Right cardiac atrium (tissue), 5 donors: ENCODE data around the gene SLC13A4. TPM values are rescaled to one million over a fixed set of nuclear protein-coding genes. Genes with fewer than 3 reads are reported as not detected.
"Not testable (repeated sequence)": the region's sequence is repeated elsewhere in the genome, so short reads cannot be mapped to it uniquely, and the experiment has no call there.

ENCODE experiments used
- ATAC-seq, 2 donors: fragments of 200-7000 bp; cut with Tn5 transposase; one replicate each; pipeline versions ENCODE4 v1.8.0 to v1.9.1; 2020; ENCODE audit warnings: moderate library complexity in 2 of 2, mild to moderate bottlenecking in 1 of 2
- DNase-seq, 3 donors: peaks; one replicate each; pipeline ENCODE4 v3.0.0-alpha.2; 2020
- H3K27ac ChIP-seq: one replicate; pipeline ENCODE4 v1.5.1; 2013; ENCODE audit warnings: mild to moderate bottlenecking, low read length, control low read depth, moderate library complexity
- H3K27me3 ChIP-seq: one replicate; pipeline ENCODE4 v1.6.1; 2013; ENCODE audit not compliant: control insufficient read depth, insufficient read depth
- H3K4me1 ChIP-seq: one replicate; pipeline ENCODE4 v1.6.1; 2013; ENCODE audit warnings: low read length; ENCODE audit not compliant: control insufficient read depth, insufficient read depth
- H3K4me3 ChIP-seq: one replicate; pipeline ENCODE4 v1.5.1; 2013; ENCODE audit warnings: low read length, control low read depth
- H3K9me3 ChIP-seq: one replicate; pipeline ENCODE4 v1.6.1; 2013; ENCODE audit warnings: low read length; ENCODE audit not compliant: control insufficient read depth
- WGBS: extraction: QIAGEN DNeasy Blood & Tissue Kit; methylation state at CpG from one replicate; pipeline ENCODE4 v1.1.7; 2013; 5-methylcytosine and 5-hydroxymethylcytosine counted together
- intact Hi-C, 4 donors: fragments of 100-400 bp; cut with DNase I; formaldehyde crosslinking; loops; one replicate each; pipeline versions ENCODE4 v1.11.0 to v1.14.0; 2022 to 2023
- polyA plus RNA-seq: library from polyadenylated mRNA; stranded (reverse); fragments of 200-250 nt; gene quantifications from one replicate; pipeline ENCODE4 v1.2.3, GENCODE V29; 2013
- total RNA-seq, 4 donors: library from RNA; stranded (reverse); fragmentation: NEBNext Ultra II Directional; extraction: Animal tissue kit (Norgen Biotek cat#: 25700); gene quantifications; one replicate each; pipeline ENCODE4 v1.2.1, GENCODE V29; 2021
- donor health status: healthy with polysubstance abuse.
- donor health status: DM: no; HTN: yes; CAD: no.
- donor health status: DM: no; HTN: no; CAD: no.
- donor health status: DM: no; HTN: yes; CAD: no; lungs with severe emphysema.
- donor health status: DM: yes; HTN: yes; CAD: no.

The SLC13A4 gene
- total and polyA plus RNA-seq, 5 donors, result 0.16 to 0.41 (median 0.23) TPM; not detected in 2

- Histone ChIP-seq H3K9me3 (no peaks in the 10 kb centered on the region), H3K27me3 (no peaks in the 10 kb centered on the region), H3K4me1 (peaks cover 4% of the 10 kb centered on the region), H3K27ac (no peak overlapping the region), H3K4me3 (no peak overlapping the region)
- DNase-seq (no peak), ATAC-seq (no peak)
- intact Hi-C loops, result loop anchor here (5.0 to 10.0 kb wide), 5 partner anchors 75 to 335 kb away; partner anchors contain the start of genes FAM180A (in 1 of the 4) and MTPN (in 1 of the 4)
- 61% methylated on average over 1 of the region's 1 CpG for WGBS
Observed at GRCh38 chr7:135669774-135670173, 58.2 kb downstream of the SLC13A4 start.

GRCh38 chr7:135668852-135669395 lies 59.1 kb downstream of the SLC13A4 start:
- not testable (repeated sequence) for DNase-seq, H3K27ac ChIP-seq

GRCh38 chr7:135667626-135668025 lies 60.4 kb downstream of the SLC13A4 start:
- not testable (repeated sequence) for H3K9me3 ChIP-seq, H3K27me3 ChIP-seq, H3K27ac ChIP-seq, ATAC-seq, H3K4me1 ChIP-seq, H3K4me3 ChIP-seq, DNase-seq
- intact Hi-C loops, result loop anchor here in 1 of 4 donors (10.0 kb wide), 2 partner anchors 307 to 337 kb away; partner anchors contain the start of gene MTPN
- 97% methylated on average over 1 of the region's 1 CpG for WGBS

More at GRCh38 chr7:135668852-135669395, 59.1 kb downstream of the SLC13A4 start:
- 63% methylated on average over 6 of the region's 6 CpGs for WGBS
- H3K4me1 ChIP-seq, H3K9me3 ChIP-seq, ATAC-seq, H3K4me3 ChIP-seq, H3K27me3 ChIP-seq: not testable (repeated sequence)
- intact Hi-C loops, result loop anchor here in 1 of 4 donors (10.0 kb wide), 2 partner anchors 306 to 336 kb away; partner anchors contain the start of gene MTPN

GRCh38 chr7:135666846-135667245 lies 61.1 kb downstream of the SLC13A4 start:
- ATAC-seq, result no peak
- no peak overlapping the region for H3K27ac ChIP-seq
- peaks cover 3% of the 10 kb centered on the region for H3K4me1 ChIP-seq
- intact Hi-C loops, result loop anchor here in 1 of 4 donors (10.0 kb wide), 2 partner anchors 308 to 338 kb away; partner anchors contain the start of gene MTPN
- H3K9me3 ChIP-seq, result no peaks in the 10 kb centered on the region
- WGBS, result 69% methylated on average over 6 of the region's 6 CpGs
- H3K4me3 ChIP-seq, result no peak overlapping the region
- DNase-seq, result no peak
- H3K27me3 ChIP-seq, result no peaks in the 10 kb centered on the region

- WGBS, result 86% methylated on average over 11 of the region's 11 CpGs
- Histone ChIP-seq H3K27me3 (no peaks in the 10 kb centered on the region), H3K4me3 (no peak overlapping the region), H3K9me3 (no peaks in the 10 kb centered on the region), H3K27ac (no peak overlapping the region), H3K4me1 (peaks cover 3% of the 10 kb centered on the region)
- DNase-seq, result no peak
- no peak for ATAC-seq
- intact Hi-C loops, result loop anchor here in 1 of 4 donors (10.0 kb wide), 2 partner anchors 309 to 339 kb away; partner anchors contain the start of gene MTPN
Observed at GRCh38 chr7:135666156-135666555, 61.8 kb downstream of the SLC13A4 start.

GRCh38 chr7:135665042-135665441 lies 62.9 kb downstream of the SLC13A4 start:
- ATAC-seq, result no peak
- 51% methylated on average over 3 of the region's 3 CpGs for WGBS
- DNase-seq, result no peak
- Histone ChIP-seq H3K27me3 (no peaks in the 10 kb centered on the region), H3K4me3 (no peak overlapping the region), H3K9me3 (no peaks in the 10 kb centered on the region), H3K4me1 (peaks cover 3% of the 10 kb centered on the region), H3K27ac (no peak overlapping the region)
- intact Hi-C loops, result loop anchor here in 1 of 4 donors (10.0 kb wide), 2 partner anchors 310 to 340 kb away; partner anchors contain the start of gene MTPN

- Histone ChIP-seq H3K27me3 (no peaks in the 10 kb centered on the region), H3K9me3 (no peaks in the 10 kb centered on the region), H3K4me3 (no peak overlapping the region), H3K4me1 (peaks cover 3% of the 10 kb centered on the region), H3K27ac (no peak overlapping the region)
- no peak for ATAC-seq
- DNase-seq, result no peak
- 64% methylated on average over 3 of the region's 3 CpGs for WGBS
- intact Hi-C loops, result loop anchor here in 1 of 4 donors (10.0 kb wide), 2 partner anchors 311 to 341 kb away; partner anchors contain the start of gene MTPN
Observed at GRCh38 chr7:135664046-135664589, 63.9 kb downstream of the SLC13A4 start.

- H3K4me1 ChIP-seq, result no peaks in the 10 kb centered on the region
- under 1% methylated on average over 60 of the region's 60 CpGs for WGBS
- ATAC-seq, result peak; percentile 98
Observed at GRCh38 chr7:135662373-135663114, 65.4 kb downstream of the SLC13A4 start, which contains the start of gene STMP1. Gene STMP1, plus strand, starts transcription at chr7:135662514.

GRCh38 chr7:135662123-135662372 lies 65.9 kb downstream of the SLC13A4 start:
- no peak for ATAC-seq
- no peaks in the 10 kb centered on the region for H3K4me1 ChIP-seq
- intact Hi-C loops, result loop anchor here in 1 of 4 donors (10.0 kb wide), 2 partner anchors 313 to 343 kb away; partner anchors contain the start of gene MTPN

More at GRCh38 chr7:135662373-135663114, 65.4 kb downstream of the SLC13A4 start, which contains the start of gene STMP1:
- intact Hi-C loops, result loop anchor here in 1 of 4 donors (10.0 kb wide), 2 partner anchors 312 to 342 kb away; partner anchors contain the start of gene MTPN
- DNase-seq, result peak; percentile 97 to 99 (median 99)
- peak within 1 kb of the TSS; percentile 96 for H3K27ac ChIP-seq
- no peaks in the 10 kb centered on the region for H3K9me3 ChIP-seq
- H3K27me3 ChIP-seq, result no peaks in the 10 kb centered on the region
- H3K4me3 ChIP-seq, result peak within 1 kb of the TSS; percentile 79

GRCh38 chr7:135661311-135662122 lies 66.5 kb downstream of the SLC13A4 start:
- ATAC-seq (peak; percentile 4 to 7), DNase-seq (no peak)
- Histone ChIP-seq H3K4me3 (peak overlapping the region; percentile 34), H3K27me3 (no peaks in the 10 kb centered on the region), H3K27ac (peak overlapping the region; percentile 25), H3K9me3 (no peaks in the 10 kb centered on the region), H3K4me1 (no peaks in the 10 kb centered on the region)
- intact Hi-C loops, result loop anchor here in 1 of 4 donors (10.0 kb wide), 2 partner anchors 313 to 343 kb away; partner anchors contain the start of gene MTPN
- WGBS, result 72% methylated on average over 14 of the region's 14 CpGs

More at GRCh38 chr7:135662123-135662372, 65.9 kb downstream of the SLC13A4 start:
- no peaks in the 10 kb centered on the region for H3K9me3 ChIP-seq
- H3K27ac ChIP-seq, result peak overlapping the region; percentile 25
- H3K27me3 ChIP-seq, result no peaks in the 10 kb centered on the region
- peak overlapping the region; percentile 34 for H3K4me3 ChIP-seq
- no peak for DNase-seq
- WGBS, result 10% methylated on average over 17 of the region's 17 CpGs
